Neural progenitor cell (in vitro differentiated cells): Measurements from ENCODE around the gene RAB3IL1. TPM values are rescaled to one million over a fixed set of nuclear protein-coding genes. Genes with fewer than 3 reads are reported as not detected.

ENCODE experiments used
- DNase-seq: peaks from one replicate; pipeline ENCODE4 v3.0.0-alpha.2; 2016; ENCODE audit warnings: low spot score
- H2AFZ ChIP-seq: fragments of 200-600 bp; sonication (generic); replicated peaks from 2 replicates; pipeline ENCODE4 v1.6.1; 2016; ENCODE audit warnings: antibody characterized with exemption
- H3F3A ChIP-seq: fragments of 200-600 bp; sonication (generic); 2 replicates; pipeline ENCODE4 v1.6.1; 2016; ENCODE audit warnings: antibody characterized with exemption, low read depth
- H3K27ac ChIP-seq: fragments of 200-600 bp; sonication (generic); 2 replicates; pipeline ENCODE4 v1.5.1; 2016; ENCODE audit warnings: mild to moderate bottlenecking
- H3K27me3 ChIP-seq: fragments of 200-600 bp; sonication (generic); 2 replicates; pipeline ENCODE4 v1.6.1; 2016; ENCODE audit warnings: mild to moderate bottlenecking, moderate library complexity
- H3K36me3 ChIP-seq: fragments of 200-600 bp; sonication (generic); 2 replicates; pipeline ENCODE4 v1.5.1; 2016
- H3K4me1 ChIP-seq: fragments of 200-600 bp; sonication (generic); 2 replicates; pipeline ENCODE4 v1.6.1; 2016; ENCODE audit warnings: mixed run types
- H3K4me2 ChIP-seq: fragments of 200-600 bp; sonication (generic); 2 replicates; pipeline ENCODE4 v1.6.1; 2016
- H3K4me3 ChIP-seq: fragments of 200-600 bp; sonication (generic); 2 replicates; pipeline ENCODE4 v1.5.1; 2016
- H3K79me2 ChIP-seq: fragments of 200-600 bp; sonication (generic); 2 replicates; pipeline ENCODE4 v1.6.1; 2016; ENCODE audit warnings: low read depth
- H3K9ac ChIP-seq: fragments of 200-600 bp; sonication (generic); 2 replicates; pipeline ENCODE4 v1.6.1; 2016
- H3K9me3 ChIP-seq: fragments of 200-600 bp; sonication (generic); 2 replicates; pipeline ENCODE4 v1.5.1; 2016; ENCODE audit warnings: low read depth
- H4K20me1 ChIP-seq: fragments of 200-600 bp; sonication (generic); 2 replicates; pipeline ENCODE4 v1.6.1; 2016; ENCODE audit warnings: low read depth
- H3K27ac Mint-ChIP-seq: 3 replicates; pipeline ENCODE4 v1.8.0; 2021; ENCODE audit warnings: mixed read lengths
- H3K27me3 Mint-ChIP-seq: 2 replicates; pipeline ENCODE4 v1.8.0; 2022; ENCODE audit warnings: low read depth, mild to moderate bottlenecking, inconsistent platforms, moderate library complexity, mixed read lengths; ENCODE audit not compliant: insufficient read depth
- H3K36me3 Mint-ChIP-seq: 3 replicates; pipeline ENCODE4 v1.8.0; 2021; ENCODE audit warnings: mixed read lengths
- H3K4me1 Mint-ChIP-seq: 3 replicates; pipeline ENCODE4 v1.8.0; 2021; ENCODE audit warnings: mixed read lengths
- H3K4me3 Mint-ChIP-seq: 3 replicates; pipeline ENCODE4 v1.8.0; 2021; ENCODE audit warnings: mild to moderate bottlenecking, moderate library complexity, mixed read lengths
- H3K9me3 Mint-ChIP-seq: 3 replicates; pipeline ENCODE4 v1.8.0; 2020; ENCODE audit warnings: mixed read lengths
- EZH2 ChIP-seq: fragments of 200-600 bp; sonication (generic); IDR thresholded peaks from 2 replicates; pipeline ENCODE4 v1.6.1; 2017; ENCODE audit warnings: antibody characterized with exemption, mild to moderate bottlenecking, moderate library complexity
- EZH2phosphoT487 ChIP-seq: fragments of 200-600 bp; sonication (generic); IDR thresholded peaks from 2 replicates; pipeline ENCODE4 v1.6.1; 2017; ENCODE audit warnings: antibody characterized with exemption
- total RNA-seq: library from RNA; depleted of rRNA; stranded (reverse); fragments of >200 nt; gene quantifications from 2 replicates; pipeline ENCODE4 v1.2.3, GENCODE V29; 2015; ENCODE audit warnings: low replicate concordance
- TF ChIP-seq, protein P1 (sequence below): fragments of 200-600 bp; sonication (generic); IDR thresholded peaks from 2 replicates; pipeline ENCODE4 v1.5.1; 2017; ENCODE audit warnings: antibody characterized with exemption, mild to moderate bottlenecking

RAB3IL1 gene
- total RNA-seq, 1 donor from 2014 or later = 1.4 TPM

DNA sequence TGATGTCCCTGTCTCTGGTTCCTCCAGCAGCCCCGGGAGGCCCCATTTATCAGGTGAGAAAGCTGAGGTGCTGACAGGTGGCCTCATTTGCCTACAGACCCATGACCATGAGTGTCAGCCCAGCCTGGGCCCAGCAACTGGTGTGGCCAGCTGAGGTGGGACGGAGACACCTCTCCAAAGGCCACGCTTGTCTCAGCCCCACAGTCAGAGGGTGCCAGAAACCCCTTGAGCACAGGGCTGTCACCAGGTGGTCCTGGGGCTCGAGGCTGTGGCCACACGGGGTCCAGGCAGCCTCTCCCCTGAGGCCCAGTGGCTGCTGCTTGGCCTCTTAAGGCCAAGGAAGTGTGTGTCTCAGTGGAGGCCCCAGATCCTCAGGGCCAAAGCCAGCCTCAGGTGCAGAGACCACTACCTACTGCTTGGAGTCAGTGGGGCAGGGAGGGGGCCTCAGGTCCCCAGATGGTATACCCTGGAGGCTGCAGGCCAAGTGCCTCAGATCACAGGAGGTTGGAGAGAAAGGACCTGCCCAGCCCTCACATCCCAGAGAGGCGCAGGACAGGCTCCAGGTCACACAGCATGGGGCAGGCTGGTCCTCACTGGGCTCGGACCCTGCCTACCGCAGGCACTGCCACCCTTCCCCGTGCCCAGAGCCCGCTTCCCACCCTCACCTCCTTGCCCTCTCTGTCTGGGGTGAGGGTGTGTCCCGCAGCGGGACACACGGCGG lies 11.4 kb downstream of the RAB3IL1 start:
- peaks cover 3% of the 10 kb centered on the region for H3F3A ChIP-seq
- no peaks in the 10 kb centered on the region for H3K36me3 Mint-ChIP-seq
- H3K36me3 ChIP-seq = no peaks in the 10 kb centered on the region
- H3K4me1 ChIP-seq = peaks cover 12% of the 10 kb centered on the region
- H3K4me3 Mint-ChIP-seq = no peak overlapping the region
- peaks cover 8% of the 10 kb centered on the region for H3K27me3 Mint-ChIP-seq
- H3K79me2 ChIP-seq = no peaks in the 10 kb centered on the region
- no peak overlapping the region for H2AFZ ChIP-seq
- H4K20me1 ChIP-seq = no peaks in the 10 kb centered on the region
- no peak overlapping the region for H3K27ac Mint-ChIP-seq
- H3K9ac ChIP-seq = no peak overlapping the region
- no peak overlapping the region for H3K27ac ChIP-seq
- H3K9me3 Mint-ChIP-seq = no peaks in the 10 kb centered on the region
- TF ChIP-seq, protein P1, sequence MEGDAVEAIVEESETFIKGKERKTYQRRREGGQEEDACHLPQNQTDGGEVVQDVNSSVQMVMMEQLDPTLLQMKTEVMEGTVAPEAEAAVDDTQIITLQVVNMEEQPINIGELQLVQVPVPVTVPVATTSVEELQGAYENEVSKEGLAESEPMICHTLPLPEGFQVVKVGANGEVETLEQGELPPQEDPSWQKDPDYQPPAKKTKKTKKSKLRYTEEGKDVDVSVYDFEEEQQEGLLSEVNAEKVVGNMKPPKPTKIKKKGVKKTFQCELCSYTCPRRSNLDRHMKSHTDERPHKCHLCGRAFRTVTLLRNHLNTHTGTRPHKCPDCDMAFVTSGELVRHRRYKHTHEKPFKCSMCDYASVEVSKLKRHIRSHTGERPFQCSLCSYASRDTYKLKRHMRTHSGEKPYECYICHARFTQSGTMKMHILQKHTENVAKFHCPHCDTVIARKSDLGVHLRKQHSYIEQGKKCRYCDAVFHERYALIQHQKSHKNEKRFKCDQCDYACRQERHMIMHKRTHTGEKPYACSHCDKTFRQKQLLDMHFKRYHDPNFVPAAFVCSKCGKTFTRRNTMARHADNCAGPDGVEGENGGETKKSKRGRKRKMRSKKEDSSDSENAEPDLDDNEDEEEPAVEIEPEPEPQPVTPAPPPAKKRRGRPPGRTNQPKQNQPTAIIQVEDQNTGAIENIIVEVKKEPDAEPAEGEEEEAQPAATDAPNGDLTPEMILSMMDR = no peak
- TF ChIP-seq EZH2phosphoT487 (no peak), EZH2 (no peak)
- H3K9me3 ChIP-seq = no peaks in the 10 kb centered on the region
- peaks cover 15% of the 10 kb centered on the region for H3K4me1 Mint-ChIP-seq
- H3K27me3 ChIP-seq = no peaks in the 10 kb centered on the region
- DNase-seq = no peak
- H3K4me2 ChIP-seq = no peak overlapping the region
- no peak overlapping the region for H3K4me3 ChIP-seq

DNA sequence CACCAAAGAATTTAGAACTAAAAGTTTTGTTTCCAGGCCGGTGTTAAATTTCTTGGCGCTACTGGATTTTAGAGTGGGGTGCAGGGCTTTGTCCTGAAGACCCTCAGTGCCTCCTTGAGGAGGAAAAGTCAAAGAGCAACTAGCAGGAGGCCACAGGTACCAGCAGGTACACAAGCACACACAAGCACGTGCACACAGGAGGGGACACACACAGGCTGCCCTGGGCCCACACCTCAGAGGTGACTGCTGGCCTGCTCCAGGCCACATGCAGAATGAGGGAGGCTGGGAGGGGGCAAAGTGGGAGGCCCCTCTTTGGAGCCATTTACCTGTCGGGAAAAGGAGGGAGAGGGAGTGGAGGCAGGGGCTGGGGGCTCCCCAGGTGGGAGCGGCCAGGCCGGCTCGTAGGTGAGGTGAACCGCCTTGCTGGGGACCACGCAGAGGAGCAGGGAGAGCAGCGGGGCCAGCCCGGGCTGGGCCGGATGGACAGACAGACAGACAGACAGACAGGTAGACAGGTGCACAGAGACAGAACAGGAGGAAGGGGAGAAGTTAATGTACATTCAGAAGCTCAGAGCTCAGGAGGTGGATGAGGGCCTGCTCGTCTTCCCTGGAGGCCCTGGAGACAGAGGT lies 12.2 kb downstream of the RAB3IL1 start:
- no peak for DNase-seq
- H3K79me2 ChIP-seq = no peaks in the 10 kb centered on the region
- Mint-ChIP-seq H3K4me3 (no peak overlapping the region), H3K27me3 (peaks cover 8% of the 10 kb centered on the region), H3K36me3 (no peaks in the 10 kb centered on the region), H3K9me3 (no peaks in the 10 kb centered on the region), H3K4me1 (peaks cover 15% of the 10 kb centered on the region), H3K27ac (peak overlapping the region; percentile 78)
- H4K20me1 ChIP-seq = no peaks in the 10 kb centered on the region
- no peak overlapping the region for H3K4me3 ChIP-seq
- H2AFZ ChIP-seq = peak overlapping the region; percentile 81
- no peaks in the 10 kb centered on the region for H3K27me3 ChIP-seq
- peak overlapping the region; percentile 76 for H3K4me2 ChIP-seq
- H3K9ac ChIP-seq = no peak overlapping the region
- H3F3A ChIP-seq = peaks cover 3% of the 10 kb centered on the region
- no peaks in the 10 kb centered on the region for H3K36me3 ChIP-seq
- peaks cover 12% of the 10 kb centered on the region for H3K4me1 ChIP-seq
- no peak for TF ChIP-seq EZH2
- no peak for TF ChIP-seq EZH2phosphoT487
- TF ChIP-seq, protein P1 = no peak
- H3K27ac ChIP-seq = no peak overlapping the region
- no peaks in the 10 kb centered on the region for H3K9me3 ChIP-seq

- no peaks in the 10 kb centered on the region for H4K20me1 ChIP-seq
- Mint-ChIP-seq H3K27ac (peak overlapping the region; percentile 78), H3K27me3 (peaks cover 8% of the 10 kb centered on the region), H3K4me3 (no peak overlapping the region), H3K36me3 (no peaks in the 10 kb centered on the region), H3K9me3 (no peaks in the 10 kb centered on the region), H3K4me1 (peaks cover 15% of the 10 kb centered on the region)
- H3K27ac ChIP-seq = no peak overlapping the region
- H3K9me3 ChIP-seq = no peaks in the 10 kb centered on the region
- peak; percentile 83 for DNase-seq
- peaks cover 12% of the 10 kb centered on the region for H3K4me1 ChIP-seq
- peak overlapping the region; percentile 81 for H2AFZ ChIP-seq
- no peaks in the 10 kb centered on the region for H3K27me3 ChIP-seq
- peak overlapping the region; percentile 76 for H3K4me2 ChIP-seq
- peak overlapping the region; percentile 30 for H3K4me3 ChIP-seq
- H3K36me3 ChIP-seq = no peaks in the 10 kb centered on the region
- peaks cover 3% of the 10 kb centered on the region for H3F3A ChIP-seq
- H3K9ac ChIP-seq = no peak overlapping the region
- TF ChIP-seq EZH2 = no peak
- TF ChIP-seq, protein P1 = no peak
- TF ChIP-seq EZH2phosphoT487 = no peak
- no peaks in the 10 kb centered on the region for H3K79me2 ChIP-seq
These were observed 12.8 kb downstream of the RAB3IL1 start for GRCh38 chr11:61904539-61905048.
